H4 (cell line): ENCODE results near the gene GOLT1A. TPM values are rescaled to one million over a fixed set of nuclear protein-coding genes. Genes with fewer than 3 reads are reported as not detected.

Experiments used
- DNase-seq: peaks from one replicate; pipeline ENCODE4 v3.0.0-alpha.2; 2015; ENCODE audit warnings: low spot score
- total RNA-seq: library from RNA; depleted of rRNA; stranded (reverse); fragments of >200 nt; shearing (Covaris generic); gene quantifications from 2 replicates; pipeline ENCODE4 v1.2.3, GENCODE V29; 2014

GOLT1A gene
- total RNA-seq, 1 experiment from 2014 or later, result not detected

DNA sequence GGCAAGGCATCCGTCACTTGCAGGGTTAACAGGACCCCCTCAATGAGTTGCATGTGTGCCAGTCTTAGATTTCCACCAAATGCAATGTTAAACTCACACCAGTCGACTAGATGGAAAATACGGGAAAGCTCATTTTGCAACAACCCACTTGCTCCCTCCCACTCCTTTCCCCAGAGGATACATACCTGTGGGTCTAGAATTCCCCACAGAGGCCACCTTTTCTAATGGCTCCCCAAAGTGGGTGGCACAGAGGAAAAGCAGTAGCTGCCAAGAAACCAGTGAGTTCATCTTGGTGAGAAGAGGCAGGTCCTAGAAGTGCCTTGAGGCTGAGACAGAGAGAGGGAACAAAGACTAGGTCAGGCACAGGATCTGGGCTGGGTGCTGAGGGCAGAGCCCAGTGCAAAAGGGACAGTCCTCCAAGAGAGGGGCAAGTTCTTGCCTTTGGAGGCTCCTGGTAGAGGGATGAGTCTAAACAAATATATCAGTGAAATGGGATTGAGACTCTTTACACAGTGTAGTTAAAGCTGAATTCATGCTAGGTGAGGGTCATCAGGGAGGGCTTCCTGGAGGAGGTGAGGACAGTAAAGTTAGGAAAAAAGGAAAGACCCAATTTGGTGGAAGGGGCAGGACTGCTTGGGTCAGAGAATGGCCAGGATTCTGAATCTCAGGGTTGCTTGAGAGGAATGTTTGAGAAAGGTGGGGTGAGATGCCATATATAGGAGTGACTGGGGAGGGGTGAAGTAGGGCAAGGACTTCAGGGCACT, 21.0 kb downstream of the GOLT1A start:
- DNase-seq, result no peak

DNA sequence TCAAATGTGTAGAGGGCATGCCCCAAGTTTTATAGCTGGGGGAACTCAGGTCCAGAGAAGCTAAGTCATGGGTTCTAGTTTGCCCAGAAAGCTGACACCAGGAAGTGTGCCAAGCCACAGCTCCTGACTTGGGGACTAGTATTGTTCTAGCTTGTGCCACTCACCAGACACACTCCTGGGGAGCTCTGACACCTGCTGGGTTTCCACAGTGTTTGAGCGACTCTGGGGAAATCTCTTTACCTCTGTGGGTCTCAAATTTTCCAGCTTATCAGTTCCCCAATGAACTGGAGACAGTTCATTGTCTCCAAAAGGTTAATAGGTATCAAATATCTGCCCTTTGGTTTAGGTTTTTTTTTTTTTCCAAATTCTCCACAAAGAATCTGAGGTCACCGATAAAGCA, 21.7 kb downstream of the GOLT1A start:
- DNase-seq, result no peak

DNA sequence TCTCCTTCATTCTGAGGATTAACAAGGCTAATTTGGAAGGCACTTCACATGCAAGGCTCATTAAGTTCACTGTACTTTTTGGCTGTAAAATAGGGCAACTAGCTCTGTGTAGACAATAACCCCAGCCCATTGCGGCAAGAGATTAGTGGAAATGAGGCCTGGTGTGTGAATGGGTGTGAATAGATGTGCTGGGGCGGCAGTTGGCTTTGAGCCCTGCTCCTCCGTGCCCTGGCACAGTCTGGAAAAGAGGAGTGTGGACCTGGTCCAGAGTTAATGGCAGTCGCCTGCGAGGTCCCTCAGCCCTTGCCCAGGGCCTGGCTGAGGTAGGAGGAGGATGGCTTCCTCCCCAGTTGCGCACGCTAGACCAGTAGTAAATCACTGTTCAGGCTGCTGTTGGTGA, 22.3 kb downstream of the GOLT1A start:
- no peak for DNase-seq

DNA sequence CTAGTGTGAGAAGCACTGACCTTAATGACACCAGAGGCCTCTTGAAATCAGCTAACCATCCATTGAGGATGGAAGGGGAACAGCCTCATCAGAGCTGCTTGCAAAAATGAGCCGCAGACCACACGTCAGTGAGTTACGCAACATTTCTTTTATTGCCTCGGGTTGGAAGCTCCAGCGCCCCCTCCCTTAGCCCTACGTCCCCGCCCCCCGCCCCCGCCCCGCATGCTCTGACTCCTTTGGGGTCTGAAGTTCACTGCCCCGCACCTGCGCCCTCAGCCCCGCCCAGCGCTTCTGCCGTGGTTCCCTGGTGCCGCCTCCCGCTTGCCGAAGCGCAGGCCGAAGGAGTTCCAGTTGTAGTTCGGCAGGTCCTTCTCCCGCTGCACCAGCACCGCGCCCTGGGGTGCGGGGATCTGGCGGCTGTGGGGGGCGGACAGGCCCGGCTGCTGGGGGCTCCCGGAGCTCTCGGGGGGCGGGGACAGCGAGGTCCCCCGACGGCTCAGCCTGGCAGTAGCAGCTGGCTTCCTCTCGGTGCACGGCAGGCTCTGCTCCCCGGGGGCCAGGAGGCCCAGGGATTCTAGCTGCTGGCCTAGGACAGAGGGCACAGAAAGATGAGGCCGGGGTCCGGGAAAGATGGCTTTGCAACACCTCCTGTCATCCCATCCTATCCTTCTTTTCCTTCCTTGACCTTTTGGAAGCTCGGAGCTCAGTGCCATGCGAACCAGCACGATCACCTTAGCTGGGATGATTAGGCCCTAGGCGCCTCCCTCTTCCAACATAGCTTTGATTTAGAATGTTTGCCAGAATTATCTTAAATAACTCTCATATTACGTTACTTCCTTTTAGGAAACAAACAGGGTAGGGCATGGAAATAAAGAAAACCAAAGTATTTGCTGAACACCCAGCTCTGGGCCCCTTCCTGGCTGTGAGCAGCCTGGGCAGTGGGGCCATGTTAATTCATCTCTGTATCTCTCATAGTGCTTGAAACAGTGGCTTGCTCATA, 23.3 kb downstream of the GOLT1A start:
- no peak for DNase-seq

DNA sequence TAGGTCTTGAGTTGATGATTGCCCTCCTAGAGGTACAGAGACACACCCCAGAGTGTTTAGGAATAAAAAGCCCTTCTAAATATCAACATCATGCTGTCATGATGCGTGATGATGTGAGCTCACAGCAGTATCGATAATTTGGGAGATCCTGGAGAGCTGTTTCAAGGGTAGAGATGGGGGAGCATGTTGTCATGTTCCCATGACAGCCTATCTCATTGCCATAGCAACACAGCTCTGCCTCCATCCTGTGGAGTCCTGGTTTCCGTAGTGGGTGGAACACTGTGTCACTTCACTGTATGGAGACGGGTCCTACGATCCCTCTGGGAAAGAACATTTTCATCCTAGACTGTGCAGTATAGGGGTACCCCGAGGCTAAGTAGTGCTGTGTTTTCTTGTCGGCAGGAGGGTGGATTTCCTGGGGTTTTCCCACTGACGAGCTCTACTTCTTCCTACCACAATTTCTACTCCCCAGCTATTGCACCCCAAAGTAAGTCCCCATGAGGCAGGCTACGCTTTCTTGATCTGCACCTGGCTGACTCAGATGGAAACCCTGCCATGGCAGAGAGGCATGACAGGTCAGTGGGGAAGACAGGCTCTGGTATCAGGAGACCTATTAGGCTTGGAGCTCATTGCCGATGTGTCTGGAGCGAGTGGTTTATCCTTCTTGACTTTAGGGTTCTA, 24.7 kb downstream of the GOLT1A start:
- no peak for DNase-seq

DNA sequence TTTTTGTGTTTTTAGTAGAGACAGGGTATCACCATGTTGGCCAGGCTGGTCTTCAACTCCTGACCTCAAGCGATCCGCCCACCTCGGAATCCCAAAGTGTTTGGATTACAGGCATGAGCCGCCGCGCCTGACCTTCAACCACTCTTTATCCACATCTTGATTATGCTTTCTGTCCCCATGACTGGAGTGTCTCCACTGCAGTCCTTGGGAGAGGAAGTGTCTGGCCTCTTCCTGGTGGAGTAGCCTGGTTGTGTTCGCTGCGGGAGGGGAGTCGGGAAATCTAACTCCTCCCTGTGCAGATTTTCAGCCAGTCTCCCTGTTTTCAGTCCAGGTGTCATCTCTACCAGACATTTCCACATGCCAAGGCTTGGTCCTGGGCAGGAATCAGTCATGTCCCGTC, 27.2 kb downstream of the GOLT1A start:
- DNase-seq, result no peak

DNA sequence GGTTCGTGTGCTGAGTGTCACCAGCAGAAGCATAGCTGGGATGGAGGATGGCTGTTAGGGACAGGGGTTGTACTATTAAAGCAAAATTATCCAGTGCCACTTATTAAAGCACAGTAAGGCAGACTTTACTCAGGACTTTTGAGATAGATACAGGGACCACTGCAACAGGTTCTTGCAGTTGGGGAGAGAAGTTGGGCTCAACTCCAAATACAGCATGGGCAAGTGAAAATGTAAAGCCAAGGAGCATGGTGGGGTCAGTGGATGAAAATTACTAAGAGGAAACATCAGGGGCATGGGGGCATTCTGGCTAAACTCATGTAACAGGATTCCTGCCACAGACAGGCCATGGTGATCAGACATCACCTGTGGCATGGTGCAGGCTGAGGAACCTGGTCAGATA, 32.7 kb downstream of the GOLT1A start:
- no peak for DNase-seq

DNA sequence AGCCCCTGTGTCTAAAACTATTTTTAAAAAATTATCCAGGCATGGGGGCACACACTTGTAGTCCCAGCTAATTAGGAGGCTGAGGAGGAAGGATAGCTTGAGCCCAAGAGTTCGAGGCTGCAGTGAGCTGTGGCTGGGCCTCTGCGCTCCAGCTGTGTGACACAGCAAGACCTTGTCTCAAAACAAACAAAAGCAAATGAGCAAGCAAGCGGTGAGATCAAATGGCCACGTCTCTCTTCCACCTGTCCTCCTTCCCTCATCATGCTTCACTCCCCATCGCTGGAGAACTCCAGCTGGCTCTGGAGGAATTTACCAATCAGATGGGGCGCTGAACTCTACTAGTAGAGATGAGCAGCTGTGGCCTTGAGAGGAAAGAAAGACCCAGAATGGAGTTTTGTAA, 33.7 kb downstream of the GOLT1A start:
- DNase-seq, result no peak

DNA sequence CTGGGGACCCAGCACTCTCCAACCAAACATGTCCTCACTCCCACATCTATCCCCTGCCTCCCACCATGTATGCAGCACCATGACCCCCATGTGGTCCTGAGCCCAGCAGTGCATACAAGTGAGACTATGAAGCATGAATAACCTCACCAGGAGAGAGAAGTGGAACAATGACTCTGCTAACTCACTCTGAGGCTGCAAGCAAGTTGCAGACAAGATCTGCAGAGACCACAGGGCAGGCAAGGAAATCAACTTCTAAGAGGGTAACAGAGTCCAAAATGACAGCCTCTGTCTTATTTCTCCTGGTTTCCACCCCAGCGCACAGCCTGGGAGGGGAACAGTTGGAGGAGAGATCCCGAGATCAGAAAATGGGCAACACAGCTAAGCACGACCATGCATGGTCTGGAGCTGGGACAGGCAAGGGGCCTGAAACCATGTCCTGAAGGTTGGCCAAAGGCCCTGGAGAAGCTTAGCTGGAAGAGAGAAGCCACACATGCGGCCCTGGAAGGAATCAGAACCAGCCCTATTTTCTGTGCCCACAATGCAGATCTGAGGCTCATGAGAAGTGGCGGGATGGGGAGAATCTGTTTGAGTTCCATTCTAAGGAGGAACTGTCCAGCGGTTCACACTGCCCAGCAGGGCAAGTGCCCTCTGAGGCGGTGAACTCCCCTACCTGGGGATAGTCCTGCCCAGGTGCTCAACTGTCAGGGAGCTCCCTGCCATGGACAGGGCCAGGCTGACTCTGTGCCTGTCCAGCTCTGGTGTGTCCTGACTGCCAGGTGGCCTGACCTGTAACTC, 35.1 kb downstream of the GOLT1A start:
- DNase-seq, result no peak

DNA sequence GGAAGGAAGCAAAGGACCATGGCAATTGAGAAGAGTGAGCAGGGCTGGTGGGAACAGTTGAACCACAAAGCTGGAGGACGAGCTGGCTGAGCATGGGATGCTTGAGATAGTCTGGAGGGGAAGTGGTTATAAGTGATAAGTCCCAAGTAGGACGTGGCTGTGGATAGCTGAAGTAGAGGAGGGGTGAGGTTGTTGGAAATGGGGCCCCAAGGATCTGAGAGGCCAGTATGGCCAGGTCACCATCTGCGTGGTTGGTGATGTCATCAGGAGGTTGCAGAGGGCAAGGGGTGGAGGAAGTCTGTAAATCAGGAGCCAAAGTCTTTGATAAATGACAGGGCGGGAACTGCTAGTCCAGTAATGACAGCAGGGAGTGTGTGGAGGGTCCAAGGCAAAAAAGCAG, 36.7 kb downstream of the GOLT1A start:
- DNase-seq, result no peak

DNA sequence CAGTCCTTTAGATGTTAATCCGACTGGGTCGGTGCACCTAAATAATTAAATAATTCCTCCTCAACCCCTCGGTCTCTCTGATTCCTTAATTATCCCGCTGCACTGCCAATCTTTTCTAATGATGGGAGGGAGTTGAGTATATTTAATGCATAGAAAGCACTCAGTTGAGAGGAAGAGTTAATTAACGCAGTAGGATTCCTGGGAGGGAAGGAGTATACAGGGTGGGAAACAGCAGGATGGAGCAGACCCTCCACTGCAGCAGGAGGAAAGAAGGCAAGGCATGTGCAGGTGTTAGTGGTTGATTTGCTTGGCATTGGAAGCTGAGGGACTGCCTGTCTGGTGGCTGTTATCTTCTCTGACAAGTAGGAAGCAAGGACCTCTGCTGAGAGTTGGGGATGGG, 37.7 kb downstream of the GOLT1A start:
- no peak for DNase-seq

DNA sequence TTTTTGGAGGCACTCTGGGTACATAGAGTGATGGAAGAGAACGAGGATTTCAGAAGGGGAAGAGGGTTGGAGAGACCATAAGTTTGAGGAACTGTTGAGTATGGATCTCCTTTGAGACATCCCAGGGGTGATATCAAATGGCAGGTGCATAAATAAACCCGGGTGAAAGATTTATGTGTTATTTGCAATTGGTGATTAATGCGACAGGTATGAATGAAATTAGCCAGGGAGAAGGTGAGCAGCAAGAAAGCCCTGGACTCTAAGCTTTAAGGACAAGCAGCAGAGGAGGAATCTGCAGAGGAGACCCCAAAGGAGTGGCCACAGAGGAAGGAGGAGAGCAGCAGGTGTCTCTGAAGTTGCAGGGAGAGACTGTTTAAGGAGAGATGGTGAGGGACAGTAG, 38.8 kb downstream of the GOLT1A start:
- DNase-seq, result no peak

DNA sequence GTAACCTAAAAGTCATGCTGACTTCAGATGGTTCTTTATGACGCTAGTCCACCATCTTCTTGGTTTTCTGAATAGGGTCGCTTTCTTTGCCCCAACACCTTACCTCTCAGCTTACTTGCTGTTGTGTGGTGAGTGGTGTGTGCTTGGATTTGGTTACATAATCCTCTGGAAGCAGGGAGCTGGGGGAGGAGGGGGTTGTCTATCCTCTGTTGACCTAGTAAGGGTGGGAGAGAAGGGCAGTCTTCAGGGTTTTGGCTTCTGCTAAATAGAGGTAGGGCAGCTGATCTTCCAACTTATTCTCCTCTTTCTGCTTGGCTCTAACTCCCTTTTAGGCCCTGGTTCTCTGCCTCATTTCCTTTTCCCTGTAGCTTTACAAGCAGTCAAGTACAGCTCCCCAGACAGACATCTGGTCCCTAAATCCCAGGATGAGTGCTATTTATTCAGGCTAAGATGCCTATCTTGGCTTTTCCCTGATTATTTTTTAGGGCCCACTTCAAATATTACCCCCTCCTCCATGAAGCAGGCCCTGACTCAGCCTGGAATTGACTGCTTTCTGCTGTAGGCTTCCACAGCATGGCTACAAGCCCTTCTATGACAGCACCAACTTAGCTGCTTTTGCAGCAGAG, 41.3 kb downstream of the GOLT1A start:
- no peak for DNase-seq

DNA sequence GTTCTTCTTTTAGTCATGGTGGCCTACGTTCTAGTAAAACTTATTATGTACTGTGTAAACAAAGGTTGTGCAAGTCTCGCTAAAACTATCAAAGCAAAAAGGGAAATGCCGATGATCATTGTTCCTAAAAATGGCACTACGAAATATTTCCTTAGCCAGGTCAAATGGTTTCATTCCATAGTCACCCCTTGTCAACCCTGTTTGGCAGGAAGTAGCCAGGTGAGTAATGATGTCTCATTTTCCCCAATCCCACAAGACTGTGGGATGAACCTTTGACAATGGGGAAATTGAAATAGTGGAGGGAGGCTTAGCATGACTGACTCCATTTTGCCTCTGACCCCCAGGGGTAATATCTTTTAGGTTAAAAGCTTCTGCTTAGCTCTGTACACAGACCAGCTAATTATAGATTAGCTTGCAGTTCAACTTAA, 42.0 kb downstream of the GOLT1A start:
- DNase-seq, result no peak

DNA sequence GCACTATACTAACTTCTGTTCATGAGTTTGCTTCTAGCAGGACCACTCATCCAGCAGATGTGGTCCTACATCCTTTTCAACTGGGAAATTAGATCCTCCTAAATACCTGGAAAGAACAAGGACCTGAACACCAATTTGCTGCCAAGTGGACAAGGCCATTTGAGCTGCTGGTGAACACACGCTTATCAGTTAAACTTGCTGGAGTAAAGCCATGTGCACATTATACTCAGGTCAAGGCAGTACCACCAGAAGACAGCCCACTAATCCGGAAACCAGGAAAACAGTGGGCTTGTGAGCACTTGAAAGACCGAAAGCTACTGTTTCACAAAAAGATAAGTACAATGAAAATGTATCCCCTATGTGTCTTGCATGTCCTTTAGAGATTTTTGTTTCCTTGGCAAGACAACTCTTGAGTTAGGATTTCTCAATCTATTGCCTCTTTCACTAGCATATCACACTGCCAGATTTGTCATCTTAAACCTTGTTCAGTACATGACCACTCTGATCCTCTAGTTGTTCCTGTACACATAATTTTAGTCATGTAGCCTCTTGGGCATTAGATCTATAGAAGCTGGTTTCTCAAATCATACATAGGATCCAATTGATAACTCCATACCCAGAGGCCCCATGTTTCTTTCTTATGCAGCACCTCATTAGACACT, 43.2 kb downstream of the GOLT1A start:
- no peak for DNase-seq

DNA sequence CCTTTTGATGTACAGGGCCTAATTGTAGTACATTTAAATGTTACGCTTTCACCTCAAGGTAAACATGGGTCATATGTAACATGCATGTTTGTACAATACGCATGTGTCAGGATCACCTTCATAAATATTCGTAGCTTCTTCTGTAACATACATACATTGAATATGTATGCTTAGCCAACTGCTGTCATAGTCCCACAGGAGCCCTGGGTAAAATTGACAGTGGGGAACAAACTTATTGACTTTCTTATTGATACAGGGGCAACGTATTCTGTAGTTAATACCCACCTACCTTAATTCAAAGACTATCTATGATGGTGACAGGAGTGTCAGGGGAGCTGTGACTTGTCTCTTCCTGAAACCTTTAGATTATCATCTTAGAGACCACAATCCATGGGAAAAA, 43.9 kb downstream of the GOLT1A start:
- DNase-seq, result no peak

DNA sequence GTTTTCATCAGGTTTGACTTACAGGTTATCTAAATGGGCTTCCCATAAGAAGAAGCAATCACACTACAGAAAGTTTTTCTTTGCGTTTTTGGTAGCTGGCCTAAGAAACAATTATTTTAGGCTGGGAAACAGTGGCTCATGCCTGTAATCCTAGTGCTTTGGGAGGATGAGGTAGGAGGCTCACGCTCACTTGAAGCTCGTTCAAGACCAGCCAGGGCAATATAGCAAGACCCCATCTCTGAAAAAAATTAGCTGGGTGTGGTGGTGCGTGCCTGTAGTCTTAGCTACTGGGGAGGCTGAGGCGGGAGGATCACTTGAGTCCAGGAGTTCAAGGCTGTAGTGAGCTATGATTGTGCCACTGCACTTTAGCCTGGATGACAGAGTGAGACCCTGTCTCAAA, 46.1 kb downstream of the GOLT1A start:
- no peak for DNase-seq

DNA sequence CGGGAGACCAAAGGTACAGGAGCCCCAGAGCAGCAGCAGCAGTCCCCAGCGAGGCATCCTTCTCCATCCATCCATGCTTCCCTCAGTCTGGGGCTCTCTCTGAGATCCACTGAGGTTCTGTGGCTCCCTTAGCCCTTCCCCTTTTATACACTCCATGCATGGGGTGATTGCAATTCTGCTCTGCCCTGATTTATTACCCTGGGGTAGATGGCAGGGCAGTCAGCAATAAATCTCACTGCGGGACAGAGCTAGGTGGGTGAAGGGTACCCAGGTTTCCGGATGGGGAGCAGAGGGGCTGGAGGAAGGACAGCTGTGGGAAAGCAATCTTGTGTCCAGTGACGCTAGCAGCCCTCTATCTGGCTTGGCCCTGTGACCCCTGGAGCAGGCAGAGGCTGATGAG, 47.6 kb downstream of the GOLT1A start, which contains the start of gene REN:
REN (minus strand) TSS at position 119 of the 400 bp plus-strand sequence; CDS start at position 75, 44 bp downstream.
- DNase-seq, result no peak

DNA sequence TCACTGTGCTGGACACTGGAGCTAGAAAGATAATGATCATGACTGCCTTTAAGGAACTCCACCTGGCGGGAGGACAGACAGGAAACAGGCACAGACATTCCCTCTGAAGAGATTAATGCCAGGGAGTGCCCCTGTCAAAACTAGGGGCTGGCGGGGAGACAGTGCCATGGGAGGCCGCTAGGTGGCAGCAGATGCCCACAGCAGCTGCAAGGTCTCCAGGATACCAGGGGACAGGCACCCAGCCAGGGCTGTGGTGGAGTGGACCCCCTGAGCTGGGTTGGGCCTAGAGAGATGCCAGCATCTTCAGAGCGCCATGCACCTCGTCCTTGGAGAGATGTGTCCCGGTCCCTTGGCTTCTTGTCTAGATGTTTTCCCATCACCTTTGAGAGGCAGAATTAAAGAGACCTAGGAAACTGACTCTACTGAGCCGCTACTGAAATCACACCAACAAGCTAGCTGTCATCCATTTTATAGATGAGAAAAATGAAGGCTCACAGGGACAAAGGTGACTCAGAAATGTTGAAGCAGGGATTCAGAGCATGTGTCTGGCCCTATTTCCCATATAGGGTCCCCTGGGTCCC, 51.2 kb downstream of the GOLT1A start:
- DNase-seq, result peak; percentile 46
